ENCODE data around the gene SUGP2.

DNA sequence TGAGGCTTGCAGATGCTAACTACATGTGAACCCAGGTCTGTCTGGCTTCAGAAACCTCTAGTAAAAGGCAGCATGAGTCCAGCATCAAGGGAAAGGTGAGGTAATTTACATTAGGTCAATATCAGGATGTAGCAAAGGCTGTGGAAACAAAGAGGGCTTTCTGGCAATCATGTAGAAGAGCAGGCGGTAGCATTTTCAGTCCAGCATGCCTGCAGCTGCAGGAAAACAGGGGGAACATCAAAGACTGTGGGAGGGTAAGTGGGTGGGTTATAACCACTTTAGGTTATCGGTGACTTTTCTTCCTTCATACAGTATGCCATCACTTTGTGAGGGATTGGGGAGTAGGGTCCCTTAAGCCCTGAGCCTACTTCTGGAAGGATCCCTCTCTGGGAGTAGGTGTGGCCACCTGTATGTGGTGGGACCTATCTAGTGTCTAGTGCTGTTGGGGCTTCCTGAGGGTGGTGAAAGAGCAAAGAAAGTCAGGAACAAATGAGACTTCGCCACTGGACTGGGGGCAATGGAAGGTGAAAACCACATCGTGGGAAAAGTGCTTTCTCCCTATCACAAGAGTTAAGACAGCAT, 10.8 kb downstream of the SUGP2 start:
- TF ChIP-seq, protein P1, sequence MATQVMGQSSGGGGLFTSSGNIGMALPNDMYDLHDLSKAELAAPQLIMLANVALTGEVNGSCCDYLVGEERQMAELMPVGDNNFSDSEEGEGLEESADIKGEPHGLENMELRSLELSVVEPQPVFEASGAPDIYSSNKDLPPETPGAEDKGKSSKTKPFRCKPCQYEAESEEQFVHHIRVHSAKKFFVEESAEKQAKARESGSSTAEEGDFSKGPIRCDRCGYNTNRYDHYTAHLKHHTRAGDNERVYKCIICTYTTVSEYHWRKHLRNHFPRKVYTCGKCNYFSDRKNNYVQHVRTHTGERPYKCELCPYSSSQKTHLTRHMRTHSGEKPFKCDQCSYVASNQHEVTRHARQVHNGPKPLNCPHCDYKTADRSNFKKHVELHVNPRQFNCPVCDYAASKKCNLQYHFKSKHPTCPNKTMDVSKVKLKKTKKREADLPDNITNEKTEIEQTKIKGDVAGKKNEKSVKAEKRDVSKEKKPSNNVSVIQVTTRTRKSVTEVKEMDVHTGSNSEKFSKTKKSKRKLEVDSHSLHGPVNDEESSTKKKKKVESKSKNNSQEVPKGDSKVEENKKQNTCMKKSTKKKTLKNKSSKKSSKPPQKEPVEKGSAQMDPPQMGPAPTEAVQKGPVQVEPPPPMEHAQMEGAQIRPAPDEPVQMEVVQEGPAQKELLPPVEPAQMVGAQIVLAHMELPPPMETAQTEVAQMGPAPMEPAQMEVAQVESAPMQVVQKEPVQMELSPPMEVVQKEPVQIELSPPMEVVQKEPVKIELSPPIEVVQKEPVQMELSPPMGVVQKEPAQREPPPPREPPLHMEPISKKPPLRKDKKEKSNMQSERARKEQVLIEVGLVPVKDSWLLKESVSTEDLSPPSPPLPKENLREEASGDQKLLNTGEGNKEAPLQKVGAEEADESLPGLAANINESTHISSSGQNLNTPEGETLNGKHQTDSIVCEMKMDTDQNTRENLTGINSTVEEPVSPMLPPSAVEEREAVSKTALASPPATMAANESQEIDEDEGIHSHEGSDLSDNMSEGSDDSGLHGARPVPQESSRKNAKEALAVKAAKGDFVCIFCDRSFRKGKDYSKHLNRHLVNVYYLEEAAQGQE (IDR thresholded peaks at IDR 0.05; ENCODE audit: low read depth) = no peak
- TF ChIP-seq EP300 (IDR thresholded peaks at IDR 0.05; ENCODE audit: borderline replicate concordance) = no peak
- TF ChIP-seq TCF12 (IDR thresholded peaks at IDR 0.05; ENCODE audit: low read depth) = no peak
- TF ChIP-seq TAF1 (IDR thresholded peaks at IDR 0.05; ENCODE audit: low read depth) = no peak
- TF ChIP-seq, protein P2, sequence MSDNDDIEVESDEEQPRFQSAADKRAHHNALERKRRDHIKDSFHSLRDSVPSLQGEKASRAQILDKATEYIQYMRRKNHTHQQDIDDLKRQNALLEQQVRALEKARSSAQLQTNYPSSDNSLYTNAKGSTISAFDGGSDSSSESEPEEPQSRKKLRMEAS (IDR thresholded peaks at IDR 0.05) = no peak
- no peak for TF ChIP-seq RAD21 (IDR thresholded peaks at IDR 0.05; ENCODE audit: low read depth)
- TF ChIP-seq TEAD4 (IDR thresholded peaks at IDR 0.05) = no peak
- no peak for TF ChIP-seq ZBTB7A (IDR thresholded peaks at IDR 0.05; ENCODE audit: low read depth)

All from Ishikawa (cell line).